PC-3 (cell line): ENCODE data around the gene RTP5.
"Not testable (repeated sequence)": the region's sequence is repeated elsewhere in the genome, so short reads cannot be mapped to it uniquely, and the experiment has no call there.

Source experiments
- EZH2 ChIP-seq: fragments of 300-600 bp; sonication (generic); IDR thresholded peaks from one replicate; pipeline ENCODE4 v1.6.1; 2017; ENCODE audit warnings: antibody characterized with exemption, mild to moderate bottlenecking, low read length; ENCODE audit not compliant: unreplicated experiment
- TF ChIP-seq, protein P1 (sequence below): fragments of 300-600 bp; sonication (generic); conservative IDR thresholded peaks from 2 replicates; pipeline ENCODE4 v1.5.1; 2017; ENCODE audit warnings: antibody characterized with exemption, low read depth, mild to moderate bottlenecking, low read length

DNA sequence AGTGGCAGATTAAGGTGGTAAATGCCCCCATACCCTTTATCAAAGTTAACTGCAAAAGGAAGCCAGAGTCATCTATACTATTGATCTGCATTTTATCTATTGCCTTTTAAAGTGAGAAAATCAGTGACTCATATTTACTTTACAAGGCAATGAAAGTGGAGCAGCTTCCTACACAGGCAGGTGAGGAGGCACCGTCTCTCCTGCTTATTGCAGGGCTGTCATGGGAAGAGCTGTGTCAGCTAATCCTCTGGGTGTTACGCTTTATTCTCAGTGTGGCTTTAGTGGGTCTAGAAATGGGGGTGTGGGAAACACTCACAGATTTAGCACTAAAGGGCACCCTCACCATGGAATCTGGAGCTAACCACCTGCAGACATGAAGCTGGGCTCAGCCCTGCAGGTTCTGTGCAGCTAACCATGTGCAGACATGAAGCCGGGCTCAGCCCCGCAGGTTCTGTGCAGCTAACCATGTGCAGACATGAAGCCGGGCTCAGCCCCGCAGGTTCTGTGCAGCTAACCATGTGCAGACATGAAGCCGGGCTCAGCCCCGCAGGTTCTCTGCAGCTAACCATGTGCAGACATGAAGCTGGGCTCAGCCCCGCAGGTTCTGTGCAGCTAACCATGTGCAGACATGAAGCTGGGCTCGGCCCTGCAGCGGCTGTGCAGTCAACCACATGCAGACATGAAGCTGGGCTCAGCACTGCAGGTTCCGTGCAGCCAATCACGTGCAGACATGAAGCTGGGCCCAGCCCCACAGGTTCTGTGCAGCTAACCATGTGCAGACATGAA is 53.5 kb downstream of the RTP5 start:
- TF ChIP-seq EZH2: not testable (repeated sequence)
- TF ChIP-seq, protein P1, sequence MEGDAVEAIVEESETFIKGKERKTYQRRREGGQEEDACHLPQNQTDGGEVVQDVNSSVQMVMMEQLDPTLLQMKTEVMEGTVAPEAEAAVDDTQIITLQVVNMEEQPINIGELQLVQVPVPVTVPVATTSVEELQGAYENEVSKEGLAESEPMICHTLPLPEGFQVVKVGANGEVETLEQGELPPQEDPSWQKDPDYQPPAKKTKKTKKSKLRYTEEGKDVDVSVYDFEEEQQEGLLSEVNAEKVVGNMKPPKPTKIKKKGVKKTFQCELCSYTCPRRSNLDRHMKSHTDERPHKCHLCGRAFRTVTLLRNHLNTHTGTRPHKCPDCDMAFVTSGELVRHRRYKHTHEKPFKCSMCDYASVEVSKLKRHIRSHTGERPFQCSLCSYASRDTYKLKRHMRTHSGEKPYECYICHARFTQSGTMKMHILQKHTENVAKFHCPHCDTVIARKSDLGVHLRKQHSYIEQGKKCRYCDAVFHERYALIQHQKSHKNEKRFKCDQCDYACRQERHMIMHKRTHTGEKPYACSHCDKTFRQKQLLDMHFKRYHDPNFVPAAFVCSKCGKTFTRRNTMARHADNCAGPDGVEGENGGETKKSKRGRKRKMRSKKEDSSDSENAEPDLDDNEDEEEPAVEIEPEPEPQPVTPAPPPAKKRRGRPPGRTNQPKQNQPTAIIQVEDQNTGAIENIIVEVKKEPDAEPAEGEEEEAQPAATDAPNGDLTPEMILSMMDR: not testable (repeated sequence)
